ENCODE data around the gene PRKCA. TPM values are rescaled to one million over a fixed set of nuclear protein-coding genes. Genes with fewer than 3 reads are reported as not detected.

Gene PRKCA
- total RNA-seq, 1 donor from 2014 or later, result 4.7 TPM

- no peak for TF ChIP-seq CTCF (IDR thresholded peaks at IDR 0.05; ENCODE audit: insufficient read depth, low read length, severe bottlenecking)
- FAIRE-seq, result no peak
- Histone ChIP-seq H3K36me3 (ENCODE audit: control insufficient read depth, insufficient read depth, low read length) (no peaks in the 10 kb centered on the region), H3K27me3 (ENCODE audit: control insufficient read depth, insufficient read depth, low read length) (no peaks in the 10 kb centered on the region), H3K4me3 (ENCODE audit: low read depth, low read length) (no peak overlapping the region)
- no peak for DNase-seq (ENCODE audit: low read depth)
Observed at GRCh38 chr17:66407864-66408263, 105.5 kb downstream of the PRKCA start.

DNA sequence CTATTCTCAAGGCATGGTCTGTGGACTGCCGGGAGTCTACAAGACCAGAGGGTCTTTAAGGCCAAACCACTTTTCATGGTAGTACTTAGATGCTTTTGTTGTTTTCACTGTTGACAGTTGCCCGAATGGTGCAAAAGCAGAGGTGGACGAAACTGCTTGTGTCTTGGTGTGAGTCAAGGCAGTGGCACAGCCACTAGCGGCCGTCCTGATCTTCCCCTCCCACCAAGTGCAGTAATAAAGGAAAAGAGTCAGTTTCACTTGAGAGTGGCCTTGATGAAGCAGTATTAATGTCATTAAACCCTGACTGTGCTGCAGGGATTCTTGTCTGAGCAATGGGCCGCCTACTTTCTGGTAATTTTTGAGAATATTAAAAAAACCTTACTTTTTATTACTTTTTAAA, 109.1 kb downstream of the PRKCA start:
- no peak for FAIRE-seq
- DNase-seq (ENCODE audit: low read depth), result no peak
- H3K4me3 ChIP-seq (ENCODE audit: low read depth, low read length), result no peak overlapping the region
- no peaks in the 10 kb centered on the region for H3K36me3 ChIP-seq (ENCODE audit: control insufficient read depth, insufficient read depth, low read length)
- no peak for TF ChIP-seq CTCF (IDR thresholded peaks at IDR 0.05; ENCODE audit: insufficient read depth, low read length, severe bottlenecking)
- H3K27me3 ChIP-seq (ENCODE audit: control insufficient read depth, insufficient read depth, low read length), result no peaks in the 10 kb centered on the region

DNA sequence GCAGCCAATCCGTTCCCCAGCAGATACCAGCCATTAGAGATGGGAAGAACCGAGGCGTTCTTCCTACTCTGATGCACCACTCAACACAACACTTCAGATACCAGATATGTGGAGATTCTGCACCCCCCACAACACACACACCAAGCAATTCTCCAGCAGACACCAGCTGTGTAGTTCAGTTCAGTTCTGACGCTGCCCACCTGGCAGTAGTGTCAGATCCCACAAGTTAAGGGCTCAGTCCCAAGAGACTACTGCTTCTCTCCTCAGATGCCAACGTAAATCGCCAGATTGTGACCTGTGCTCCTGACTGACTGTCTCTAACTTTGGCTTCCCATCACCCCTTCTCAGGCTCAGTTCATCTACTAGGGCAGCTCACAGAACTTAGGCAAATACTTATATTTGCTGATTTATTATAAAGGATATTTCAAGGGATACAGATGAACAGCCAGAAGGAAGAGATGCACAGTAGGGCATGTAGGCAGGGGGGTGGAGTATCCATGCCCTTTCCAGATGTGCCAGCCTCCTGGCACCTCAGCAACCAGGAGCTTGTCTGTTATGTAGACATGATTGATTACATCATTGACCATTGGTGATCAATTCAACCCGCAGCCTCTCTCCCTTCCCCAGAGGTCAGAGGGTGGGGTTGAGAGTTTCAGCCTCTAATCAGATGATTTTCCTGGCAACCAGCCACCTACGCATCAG, 110.6 kb downstream of the PRKCA start:
- no peak for DNase-seq (ENCODE audit: low read depth)
- Histone ChIP-seq H3K4me3 (ENCODE audit: low read depth, low read length) (no peak overlapping the region), H3K27me3 (ENCODE audit: control insufficient read depth, insufficient read depth, low read length) (no peaks in the 10 kb centered on the region), H3K36me3 (ENCODE audit: control insufficient read depth, insufficient read depth, low read length) (no peaks in the 10 kb centered on the region)
- FAIRE-seq, result no peak
- no peak for TF ChIP-seq CTCF (IDR thresholded peaks at IDR 0.05; ENCODE audit: insufficient read depth, low read length, severe bottlenecking)

DNA sequence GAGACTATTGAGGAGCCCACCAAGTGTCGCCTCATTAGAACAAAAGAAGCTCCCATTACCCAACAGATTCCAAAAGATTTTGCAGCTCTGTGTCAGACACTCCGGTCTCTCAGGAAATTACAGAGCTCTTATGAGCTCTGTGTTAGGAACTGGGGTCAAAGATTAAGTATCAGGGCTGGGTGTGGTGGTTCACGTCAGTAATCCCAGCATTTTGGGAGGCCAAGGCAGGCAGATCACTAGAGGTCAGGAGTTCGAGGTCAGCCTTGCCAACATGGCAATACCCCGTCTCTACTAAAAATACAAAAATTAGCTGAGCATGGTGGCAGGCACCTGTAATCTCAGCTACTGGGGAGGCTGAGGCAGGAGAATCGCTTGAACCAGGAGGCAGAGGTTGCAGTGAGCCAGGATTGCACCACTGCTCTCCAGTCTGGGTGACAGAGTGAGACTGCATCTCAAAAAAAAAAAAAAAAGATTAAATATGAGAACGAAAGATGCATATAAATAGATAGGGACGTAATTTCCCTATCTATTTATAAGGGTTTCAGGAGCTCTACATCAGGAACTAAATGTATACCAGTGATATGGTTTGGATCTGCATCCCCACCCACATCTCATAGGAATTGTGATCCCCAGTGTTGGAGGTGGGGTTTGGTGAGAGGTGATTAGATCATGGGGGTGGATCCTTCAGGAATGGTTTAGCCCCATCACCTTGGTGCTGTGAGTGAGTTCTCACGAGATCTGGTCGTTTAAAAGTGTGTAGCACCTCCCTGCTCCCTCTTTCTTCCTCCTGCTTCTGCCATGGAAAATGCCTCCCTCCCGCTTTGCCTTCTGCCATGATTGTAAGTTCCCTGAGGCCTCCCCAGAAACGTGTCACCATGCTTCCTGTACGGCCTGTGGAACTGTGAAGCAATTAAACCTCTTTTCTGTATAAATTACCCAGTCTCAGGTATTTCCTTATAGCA, 111.4 kb downstream of the PRKCA start:
- H3K4me3 ChIP-seq (ENCODE audit: low read depth, low read length), result no peak overlapping the region
- no peaks in the 10 kb centered on the region for H3K36me3 ChIP-seq (ENCODE audit: control insufficient read depth, insufficient read depth, low read length)
- DNase-seq (ENCODE audit: low read depth) (no peak), FAIRE-seq (no peak)
- no peak for TF ChIP-seq CTCF (IDR thresholded peaks at IDR 0.05; ENCODE audit: insufficient read depth, low read length, severe bottlenecking)
- no peaks in the 10 kb centered on the region for H3K27me3 ChIP-seq (ENCODE audit: control insufficient read depth, insufficient read depth, low read length)

GRCh38 chr17:66414561-66415175, 112.3 kb downstream of the PRKCA start:
- FAIRE-seq, result no peak
- no peak for DNase-seq (ENCODE audit: low read depth)
- TF ChIP-seq CTCF (IDR thresholded peaks at IDR 0.05; ENCODE audit: insufficient read depth, low read length, severe bottlenecking), result no peak

More at GRCh38 chr17:66414561-66415175, 112.3 kb downstream of the PRKCA start:
- Histone ChIP-seq H3K36me3 (ENCODE audit: control insufficient read depth, insufficient read depth, low read length) (no peaks in the 10 kb centered on the region), H3K27me3 (ENCODE audit: control insufficient read depth, insufficient read depth, low read length) (no peaks in the 10 kb centered on the region), H3K4me3 (ENCODE audit: low read depth, low read length) (no peak overlapping the region)
